Natural killer cell (primary cell): ENCODE measurements around the gene TAL1. TPM values are rescaled to one million over a fixed set of nuclear protein-coding genes. Genes with fewer than 3 reads are reported as not detected.

Experiments used
- ATAC-seq, 3 donors: fragments of 150-1000 bp in 2 of 3; fragments of 200-7000 bp in 1 of 3; cut with Tn5 transposase; 1 replicate in 1 of 3; 2 replicates in 2 of 3; pipeline ENCODE4 v1.10.0; 2021; ENCODE audit warnings: mild to moderate bottlenecking in 2 of 3, moderate library complexity in 2 of 3
- DNase-seq, 2 donors: peaks; one replicate each; pipeline versions ENCODE4 v3.0.0 to v3.0.0-alpha.2; 2013 to 2021; ENCODE audit warnings: mixed read lengths in 1 of 2
- H3K27ac ChIP-seq: one replicate; pipeline ENCODE4 v1.5.1; 2013; ENCODE audit warnings: mild to moderate bottlenecking, low read length
- H3K27me3 ChIP-seq: one replicate; pipeline ENCODE4 v1.6.1; 2013; ENCODE audit warnings: low read length; ENCODE audit not compliant: control insufficient read depth, insufficient read depth
- H3K36me3 ChIP-seq: one replicate; pipeline ENCODE4 v1.6.1; 2013; ENCODE audit warnings: low read length; ENCODE audit not compliant: control insufficient read depth, insufficient read depth
- H3K4me1 ChIP-seq: one replicate; pipeline ENCODE4 v1.6.1; 2013; ENCODE audit warnings: low read length; ENCODE audit not compliant: control insufficient read depth, insufficient read depth
- H3K4me3 ChIP-seq: one replicate; pipeline ENCODE4 v1.5.1; 2013; ENCODE audit warnings: low read length
- H3K9me3 ChIP-seq: one replicate; pipeline ENCODE4 v1.6.1; 2013; ENCODE audit warnings: low read length; ENCODE audit not compliant: control insufficient read depth, insufficient read depth
- H3K27ac Mint-ChIP-seq, 2 donors: one replicate each; pipeline ENCODE4 v1.8.0; 2022; ENCODE audit warnings: mild to moderate bottlenecking in 2 of 2, mixed read lengths in 2 of 2, moderate library complexity in 1 of 2
- H3K27me3 Mint-ChIP-seq, 2 donors: one replicate each; pipeline ENCODE4 v1.8.0; 2022; ENCODE audit warnings: low read depth in 2 of 2, mixed read lengths in 2 of 2
- H3K36me3 Mint-ChIP-seq: one replicate; pipeline ENCODE4 v1.8.0; 2022; ENCODE audit warnings: mixed read lengths
- H3K4me1 Mint-ChIP-seq, 2 donors: one replicate each; pipeline ENCODE4 v1.8.0; 2022; ENCODE audit warnings: mixed read lengths in 2 of 2
- H3K4me3 Mint-ChIP-seq: one replicate; pipeline ENCODE4 v1.8.0; 2022; ENCODE audit warnings: mild to moderate bottlenecking, moderate library complexity, mixed read lengths
- H3K9me3 Mint-ChIP-seq, 2 donors: one replicate each; pipeline ENCODE4 v1.8.0; 2022; ENCODE audit warnings: mixed read lengths in 2 of 2
- CTCF ChIP-seq: fragments of 200-600 bp; IDR thresholded peaks from one replicate; pipeline ENCODE4 v1.8.0; 2022; ENCODE audit warnings: antibody characterized with exemption
- WGBS: methylation state at CpG from one replicate; pipeline ENCODE4 v1.1.7; 2013; ENCODE audit warnings: missing lambda C conversion rate; ENCODE audit not compliant: insufficient coverage; 5-methylcytosine and 5-hydroxymethylcytosine counted together
- intact Hi-C: fragments of 100-400 bp; cut with micrococcal nuclease; formaldehyde crosslinking; loops from one replicate; pipeline ENCODE4 v1.14.2; 2022
- total RNA-seq, 4 donors: library from RNA; stranded (reverse); fragments of 120-200 nt in 1 of 4; gene quantifications; one replicate each; pipeline versions ENCODE4 v1.2.3 to v1.2.4, GENCODE V29; 2013 to 2022

Gene TAL1
- total RNA-seq, 3 donors from 2014 or later (not counting 1 experiment from before 2014, with no cell fraction given), result 0.91 to 6.7 (median 3.5) TPM

- Histone ChIP-seq H3K4me1 (peaks cover 9% of the 10 kb centered on the region), H3K36me3 (no peaks in the 10 kb centered on the region), H3K27ac (no peak overlapping the region), H3K9me3 (no peaks in the 10 kb centered on the region), H3K4me3 (no peak overlapping the region), H3K27me3 (peaks cover 5% of the 10 kb centered on the region)
- 79% methylated on average over 8 of the region's 8 CpGs for WGBS
- H3K36me3 Mint-ChIP-seq, result no peaks in the 10 kb centered on the region
- no peaks in the 10 kb centered on the region for H3K9me3 Mint-ChIP-seq
- DNase-seq, result no peak
- intact Hi-C loops, result no loop called here
- TF ChIP-seq CTCF, result no peak
- H3K27ac Mint-ChIP-seq, result peak overlapping the region; percentile 70 to 84
- ATAC-seq, result no peak
- H3K4me1 Mint-ChIP-seq, result peaks cover 16 to 22% of the 10 kb centered on the region in 2 donors
- H3K4me3 Mint-ChIP-seq, result peak overlapping the region; percentile 93
- H3K27me3 Mint-ChIP-seq, result peaks cover 31 to 47% of the 10 kb centered on the region in 2 donors
These were observed 53.4 kb downstream of the TAL1 start for GRCh38 chr1:47178654-47179016.

- H3K27ac ChIP-seq, result no peak overlapping the region
- Mint-ChIP-seq H3K27ac (no peak overlapping the region), H3K27me3 (peaks cover 32 to 52% of the 10 kb centered on the region in 2 donors), H3K36me3 (no peaks in the 10 kb centered on the region), H3K4me3 (no peak overlapping the region), H3K4me1 (peaks cover 16 to 22% of the 10 kb centered on the region in 2 donors), H3K9me3 (no peaks in the 10 kb centered on the region)
- H3K4me1 ChIP-seq, result peaks cover 9% of the 10 kb centered on the region
- H3K9me3 ChIP-seq, result no peaks in the 10 kb centered on the region
- no peak for TF ChIP-seq CTCF
- no peak overlapping the region for H3K4me3 ChIP-seq
- peaks cover 7% of the 10 kb centered on the region for H3K27me3 ChIP-seq
- no peak for DNase-seq
- WGBS, result 98% methylated on average over 5 of the region's 6 CpGs
- intact Hi-C loops, result no loop called here
- no peak for ATAC-seq
- no peaks in the 10 kb centered on the region for H3K36me3 ChIP-seq
These were observed 54.0 kb downstream of the TAL1 start for GRCh38 chr1:47178020-47178419.

- peaks cover 2% of the 10 kb centered on the region for H3K27me3 ChIP-seq
- Mint-ChIP-seq H3K9me3 (no peaks in the 10 kb centered on the region), H3K27me3 (peaks cover 16 to 53% of the 10 kb centered on the region in 2 donors), H3K27ac (no peak overlapping the region), H3K4me3 (no peak overlapping the region), H3K4me1 (peaks cover 16 to 22% of the 10 kb centered on the region in 2 donors), H3K36me3 (no peaks in the 10 kb centered on the region)
- DNase-seq (peak; percentile 12 to 65), ATAC-seq (peak; percentile 64 to 75 (median 70))
- no peak overlapping the region for H3K27ac ChIP-seq
- intact Hi-C loops, result no loop called here
- no peak overlapping the region for H3K4me3 ChIP-seq
- no peaks in the 10 kb centered on the region for H3K36me3 ChIP-seq
- peaks cover 9% of the 10 kb centered on the region for H3K4me1 ChIP-seq
- TF ChIP-seq CTCF, result peak; percentile 83
- WGBS, result 20% methylated on average over 11 of the region's 11 CpGs
- H3K9me3 ChIP-seq, result no peaks in the 10 kb centered on the region
These were observed 56.6 kb downstream of the TAL1 start for GRCh38 chr1:47175227-47175934.

- H3K9me3 Mint-ChIP-seq, result no peaks in the 10 kb centered on the region
- Histone ChIP-seq H3K4me3 (no peak overlapping the region), H3K27me3 (peaks cover 2% of the 10 kb centered on the region), H3K9me3 (no peaks in the 10 kb centered on the region), H3K27ac (no peak overlapping the region), H3K36me3 (no peaks in the 10 kb centered on the region), H3K4me1 (peaks cover 8% of the 10 kb centered on the region)
- H3K27me3 Mint-ChIP-seq, result peaks cover 15 to 46% of the 10 kb centered on the region in 2 donors
- DNase-seq (peak in 1 of 2 donors; percentile 5), ATAC-seq (no peak)
- no peak overlapping the region for H3K4me3 Mint-ChIP-seq
- peaks cover 14 to 21% of the 10 kb centered on the region in 2 donors for H3K4me1 Mint-ChIP-seq
- H3K36me3 Mint-ChIP-seq, result no peaks in the 10 kb centered on the region
- intact Hi-C loops, result no loop called here
- no peak overlapping the region for H3K27ac Mint-ChIP-seq
- no peak for TF ChIP-seq CTCF
These were observed 57.4 kb downstream of the TAL1 start for GRCh38 chr1:47174656-47175020.
